ENCODE results near the gene ZDHHC13. TPM values are rescaled to one million over a fixed set of nuclear protein-coding genes. Genes with fewer than 3 reads are reported as not detected.

The ZDHHC13 gene
- total RNA-seq, 1 experiment from 2014 or later, result 22.4 TPM

GRCh38 chr11:19105011-19105410 is 12.0 kb upstream of the ZDHHC13 start:
- intact Hi-C loops (cut with micrococcal nuclease; ENCODE audit: unreplicated experiment), result no loop called here
- no peak for TF ChIP-seq CTCF (IDR thresholded peaks at IDR 0.05; ENCODE audit: unreplicated experiment)
- Mint-ChIP-seq H3K4me3 (ENCODE audit: low read depth, unreplicated experiment) (no peak overlapping the region), H3K27me3 (ENCODE audit: unreplicated experiment) (peaks cover 12% of the 10 kb centered on the region), H3K27ac (ENCODE audit: unreplicated experiment) (no peak overlapping the region), H3K36me3 (ENCODE audit: insufficient read depth, unreplicated experiment) (no peaks in the 10 kb centered on the region), H3K9me3 (ENCODE audit: low read depth, unreplicated experiment) (no peaks in the 10 kb centered on the region), H3K4me1 (ENCODE audit: low read depth, unreplicated experiment) (peaks cover 29% of the 10 kb centered on the region)
- no TSS peak for BruUV-seq (replicated peaks)
- CTCF ChIA-PET, result no interaction called here
- no peak for DNase-seq

- Mint-ChIP-seq H3K4me3 (ENCODE audit: low read depth, unreplicated experiment) (no peak overlapping the region), H3K36me3 (ENCODE audit: insufficient read depth, unreplicated experiment) (no peaks in the 10 kb centered on the region), H3K27me3 (ENCODE audit: unreplicated experiment) (no peaks in the 10 kb centered on the region), H3K27ac (ENCODE audit: unreplicated experiment) (no peak overlapping the region), H3K4me1 (ENCODE audit: low read depth, unreplicated experiment) (peaks cover 21% of the 10 kb centered on the region), H3K9me3 (ENCODE audit: low read depth, unreplicated experiment) (no peaks in the 10 kb centered on the region)
- CTCF ChIA-PET, result no interaction called here
- intact Hi-C loops (cut with micrococcal nuclease; ENCODE audit: unreplicated experiment), result no loop called here
- BruUV-seq (replicated peaks), result no TSS peak
- DNase-seq, result no peak
- TF ChIP-seq CTCF (IDR thresholded peaks at IDR 0.05; ENCODE audit: unreplicated experiment), result no peak
Observed at GRCh38 chr11:19107125-19107524, 9.8 kb upstream of the ZDHHC13 start.

GRCh38 chr11:19110295-19110694 is 6.7 kb upstream of the ZDHHC13 start:
- Mint-ChIP-seq H3K9me3 (ENCODE audit: low read depth, unreplicated experiment) (no peaks in the 10 kb centered on the region), H3K27ac (ENCODE audit: unreplicated experiment) (no peak overlapping the region), H3K4me1 (ENCODE audit: low read depth, unreplicated experiment) (no peaks in the 10 kb centered on the region), H3K36me3 (ENCODE audit: insufficient read depth, unreplicated experiment) (no peaks in the 10 kb centered on the region), H3K4me3 (ENCODE audit: low read depth, unreplicated experiment) (no peak overlapping the region), H3K27me3 (ENCODE audit: unreplicated experiment) (no peaks in the 10 kb centered on the region)
- CTCF ChIA-PET, result interaction anchor here (1.5 kb wide), 1 partner anchor 34 kb away, joined by 8 read pairs; no protein-coding TSS in a partner anchor
- DNase-seq, result no peak
- TF ChIP-seq CTCF (IDR thresholded peaks at IDR 0.05; ENCODE audit: unreplicated experiment), result no peak
- intact Hi-C loops (cut with micrococcal nuclease; ENCODE audit: unreplicated experiment), result loop anchor here (2.0 kb wide), 1 partner anchor 33 kb away; no protein-coding TSS in a partner anchor
- BruUV-seq (replicated peaks), result no TSS peak

- Mint-ChIP-seq H3K4me1 (ENCODE audit: low read depth, unreplicated experiment) (no peaks in the 10 kb centered on the region), H3K4me3 (ENCODE audit: low read depth, unreplicated experiment) (no peak overlapping the region), H3K27ac (ENCODE audit: unreplicated experiment) (no peak overlapping the region), H3K27me3 (ENCODE audit: unreplicated experiment) (no peaks in the 10 kb centered on the region), H3K36me3 (ENCODE audit: insufficient read depth, unreplicated experiment) (peaks cover 5% of the 10 kb centered on the region), H3K9me3 (ENCODE audit: low read depth, unreplicated experiment) (no peaks in the 10 kb centered on the region)
- TF ChIP-seq CTCF (IDR thresholded peaks at IDR 0.05; ENCODE audit: unreplicated experiment), result no peak
- DNase-seq, result no peak
- intact Hi-C loops (cut with micrococcal nuclease; ENCODE audit: unreplicated experiment), result loop anchor here (2.0 kb wide), 1 partner anchor 35 kb away; no protein-coding TSS in a partner anchor
- CTCF ChIA-PET, result no interaction called here
- no TSS peak for BruUV-seq (replicated peaks)
Observed at GRCh38 chr11:19111809-19112208, 5.2 kb upstream of the ZDHHC13 start.
